NCI-H748 (cell line): Measurements from ENCODE around the gene SPACA6.
A peak's percentile ranks its signal among the peaks of the same experiment; 100 is the strongest.

Source experiments
- DNase-seq: peaks from one replicate; lab custom pipeline; 2025; ENCODE audit not compliant: unreplicated experiment; lab: John Stamatoyannopoulos, UW

Gene SPACA6

GRCh38 chr19:51703575-51704515 lies 10.7 kb downstream of the SPACA6 start:
- DNase-seq, result peak; percentile 96

DNA sequence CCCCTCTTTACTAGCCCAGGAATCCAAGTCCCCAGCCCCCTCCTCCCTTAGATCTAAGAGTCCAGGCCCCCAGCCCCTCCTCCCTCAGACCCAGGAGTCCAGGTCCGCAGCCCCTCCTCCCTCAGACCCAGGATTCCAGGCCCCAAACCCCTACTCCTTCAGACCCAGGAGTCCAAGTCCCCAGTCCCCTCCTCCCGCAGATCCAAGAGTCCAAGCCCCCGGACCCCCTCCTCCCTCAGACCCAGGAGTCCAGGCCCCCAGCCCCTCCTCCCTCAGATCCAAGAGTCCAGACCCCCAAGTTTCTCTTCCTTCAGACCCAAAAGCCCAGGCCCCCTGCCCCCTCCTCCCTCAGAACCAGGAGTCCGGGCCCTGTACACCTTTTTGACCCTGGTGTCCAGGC lies 11.5 kb downstream of the SPACA6 start:
- no peak for DNase-seq

GRCh38 chr19:51706296-51706695 lies 13.2 kb downstream of the SPACA6 start:
- no peak for DNase-seq

GRCh38 chr19:51706885-51707284 lies 13.8 kb downstream of the SPACA6 start:
- DNase-seq, result no peak

DNA sequence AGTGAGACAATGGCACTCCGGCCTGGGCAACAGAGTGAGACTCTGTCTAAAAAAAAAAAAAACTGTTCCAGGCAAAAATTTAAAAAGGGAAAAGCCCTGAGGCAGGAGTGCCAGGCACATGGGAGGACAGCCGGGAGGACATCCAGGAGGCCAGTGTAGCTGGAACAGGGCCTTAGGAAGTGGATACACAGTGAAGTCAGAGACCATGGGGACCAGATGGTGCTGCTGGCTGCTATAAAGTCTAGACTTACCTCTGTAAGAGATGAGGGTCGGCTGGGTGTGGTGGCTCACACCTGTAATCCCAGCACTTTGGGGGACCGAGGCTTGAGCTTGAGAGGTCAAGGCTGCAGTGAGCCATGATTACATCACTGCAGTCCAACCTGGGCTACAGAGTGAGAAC lies 15.7 kb downstream of the SPACA6 start:
- DNase-seq, result no peak

DNA sequence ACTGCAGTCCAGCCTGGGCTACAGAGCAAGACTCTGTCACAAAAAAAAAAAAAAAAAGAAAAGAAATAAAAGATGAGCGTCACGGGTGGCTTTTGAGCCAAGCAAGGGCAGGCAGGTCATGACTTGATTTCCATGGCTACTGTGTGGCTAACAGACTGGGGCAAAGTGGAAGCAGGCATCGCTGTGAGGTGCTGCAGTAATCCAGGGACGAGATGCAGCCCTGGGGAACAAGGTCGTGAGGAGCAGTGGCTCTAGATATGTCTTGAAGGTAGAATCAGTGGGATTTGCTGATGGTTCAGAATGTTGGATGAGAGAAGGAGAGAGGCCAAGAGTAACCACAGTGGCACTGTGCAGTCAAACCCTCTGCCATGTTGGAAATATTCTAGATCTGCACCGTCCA lies 16.4 kb downstream of the SPACA6 start:
- no peak for DNase-seq

DNA sequence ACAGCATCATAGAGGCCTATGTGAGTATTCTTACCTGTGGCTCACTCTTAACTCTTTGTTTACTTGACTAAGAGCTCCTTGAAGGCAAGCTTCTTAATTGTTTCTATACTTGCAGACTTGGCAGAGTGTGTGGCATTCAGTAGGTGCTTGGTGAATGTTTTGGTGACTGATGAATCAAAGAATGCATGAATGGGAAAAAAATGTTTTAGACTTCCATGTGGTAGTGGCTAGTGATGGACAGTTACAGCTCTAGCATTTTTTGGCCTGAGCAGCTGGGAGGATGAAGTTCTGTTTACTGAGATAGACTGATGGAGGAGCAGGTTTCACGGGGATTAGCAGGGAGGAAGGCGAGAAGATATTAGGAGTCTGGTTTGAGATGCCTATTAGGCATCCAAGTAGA lies 17.0 kb downstream of the SPACA6 start:
- no peak for DNase-seq

DNA sequence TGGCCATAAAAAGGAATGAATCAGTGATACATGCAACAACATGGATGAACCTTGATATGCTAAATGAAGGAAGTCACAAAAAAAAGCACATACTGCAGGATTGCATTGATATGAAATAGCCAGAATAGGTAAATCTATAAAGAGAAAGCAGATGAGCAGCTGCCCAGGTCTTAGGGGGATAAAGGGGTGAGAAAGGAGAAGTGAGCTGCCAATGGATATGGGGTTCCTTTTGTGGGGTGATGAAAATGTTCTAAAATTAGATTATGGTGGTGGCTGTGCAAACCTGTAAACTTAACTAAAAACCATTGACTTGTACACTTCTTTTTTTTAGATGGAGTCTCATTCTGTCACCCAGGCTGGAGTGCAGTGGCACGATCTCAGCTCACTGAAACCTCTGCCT lies 18.6 kb downstream of the SPACA6 start:
- no peak for DNase-seq

- peak; percentile 72 for DNase-seq
Observed at GRCh38 chr19:51712461-51713081, 19.4 kb downstream of the SPACA6 start.

GRCh38 chr19:51713319-51714285 lies 20.5 kb downstream of the SPACA6 start:
- no peak for DNase-seq

DNA sequence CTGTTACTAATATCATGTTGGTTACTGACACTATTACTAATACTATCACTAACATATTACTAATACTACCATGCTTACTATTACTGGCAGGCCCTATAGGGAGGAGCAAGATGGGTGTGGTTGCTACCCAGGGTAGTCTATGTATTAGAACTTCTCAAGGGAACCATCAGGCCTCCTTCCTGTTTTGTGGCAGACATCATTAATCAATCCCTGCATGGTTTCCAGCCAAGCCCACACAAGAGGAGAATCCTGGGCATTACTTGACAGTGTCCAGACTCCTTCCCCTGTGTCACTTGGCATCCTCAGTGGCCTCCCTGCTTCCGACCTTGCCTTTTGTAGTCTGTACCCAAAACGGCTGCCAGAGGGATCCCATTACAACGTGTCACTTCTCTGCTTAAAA lies 21.7 kb downstream of the SPACA6 start:
- no peak for DNase-seq

- no peak for DNase-seq
Observed at GRCh38 chr19:51715850-51716249, 22.7 kb downstream of the SPACA6 start.

DNA sequence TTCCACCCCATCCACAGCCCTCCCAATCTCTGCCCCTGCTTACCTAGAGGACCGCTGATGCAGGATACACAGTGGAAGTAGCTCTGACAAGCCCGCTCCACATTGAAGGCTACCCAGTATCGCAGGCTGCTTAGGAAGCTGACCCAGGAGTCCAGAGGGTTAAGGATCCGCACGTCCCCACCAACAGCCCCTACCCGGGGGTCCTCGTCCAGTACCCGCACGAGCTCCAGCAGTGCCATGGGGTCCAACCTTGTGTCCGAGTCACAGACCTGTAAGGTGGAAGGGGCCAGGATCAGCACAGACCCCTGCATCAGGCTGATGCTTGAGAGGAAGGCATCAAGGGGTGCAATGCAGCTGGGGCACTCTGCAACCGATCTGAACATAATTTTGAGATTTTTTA lies 23.8 kb downstream of the SPACA6 start:
- DNase-seq, result no peak

DNA sequence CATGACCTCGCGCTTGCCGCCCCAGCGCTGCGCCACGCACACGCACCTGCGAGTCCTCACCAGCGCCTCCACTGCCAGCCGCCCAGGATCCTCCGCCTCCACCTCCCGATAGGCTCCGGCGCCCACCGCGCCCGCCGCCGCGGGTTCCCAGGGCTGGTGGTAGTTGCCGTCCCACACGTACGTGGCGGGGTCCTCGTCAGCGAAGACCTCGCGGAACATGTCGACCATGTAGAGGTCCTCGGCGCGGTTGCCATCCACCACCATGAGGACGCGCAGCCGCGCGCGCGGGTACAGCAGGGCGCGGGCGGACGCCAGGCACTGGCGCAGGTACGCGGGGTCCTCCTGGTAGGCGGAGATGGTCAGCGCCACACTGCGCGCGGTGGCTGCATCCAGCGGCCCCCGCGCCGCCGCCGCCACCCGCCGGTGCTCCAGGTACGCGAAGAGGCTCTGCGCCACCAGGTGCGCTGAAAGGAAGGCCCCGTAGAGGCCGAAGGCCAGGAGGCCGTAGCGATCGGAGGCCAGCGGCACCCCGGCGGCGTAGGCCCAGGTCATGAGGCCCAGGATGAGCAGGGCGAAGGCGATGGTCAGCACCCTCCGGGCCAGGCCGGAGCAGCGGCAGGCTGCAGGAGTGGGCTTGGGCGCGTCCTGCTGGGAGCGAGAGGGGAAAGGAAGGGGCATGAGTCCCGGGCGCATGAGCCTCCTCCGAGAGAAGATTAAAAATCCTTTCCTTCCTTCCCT lies 26.3 kb downstream of the SPACA6 start:
- no peak for DNase-seq

DNA sequence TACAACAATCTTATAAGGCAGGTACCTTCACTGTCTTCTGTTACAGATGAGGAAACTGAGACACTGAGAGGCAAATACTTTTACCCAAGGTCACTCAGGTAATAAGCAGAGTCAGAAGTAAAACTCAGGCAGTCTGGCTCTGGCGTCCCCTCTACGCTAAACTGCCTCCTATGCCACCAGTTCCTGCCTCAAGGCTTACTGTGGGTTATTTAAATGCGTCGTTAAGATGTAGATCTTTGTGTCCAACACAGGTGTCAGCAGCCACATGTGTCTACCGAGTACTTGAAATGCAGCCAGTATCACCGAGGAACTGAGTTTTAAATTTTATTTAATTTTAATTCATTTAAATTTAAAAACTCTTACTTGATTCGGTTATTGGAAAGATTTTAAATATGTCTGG lies 28.8 kb downstream of the SPACA6 start:
- DNase-seq, result no peak

GRCh38 chr19:51722492-51722891 lies 29.4 kb downstream of the SPACA6 start:
- DNase-seq, result no peak

GRCh38 chr19:51724543-51724942 lies 31.4 kb downstream of the SPACA6 start:
- peak; percentile 11 for DNase-seq

DNA sequence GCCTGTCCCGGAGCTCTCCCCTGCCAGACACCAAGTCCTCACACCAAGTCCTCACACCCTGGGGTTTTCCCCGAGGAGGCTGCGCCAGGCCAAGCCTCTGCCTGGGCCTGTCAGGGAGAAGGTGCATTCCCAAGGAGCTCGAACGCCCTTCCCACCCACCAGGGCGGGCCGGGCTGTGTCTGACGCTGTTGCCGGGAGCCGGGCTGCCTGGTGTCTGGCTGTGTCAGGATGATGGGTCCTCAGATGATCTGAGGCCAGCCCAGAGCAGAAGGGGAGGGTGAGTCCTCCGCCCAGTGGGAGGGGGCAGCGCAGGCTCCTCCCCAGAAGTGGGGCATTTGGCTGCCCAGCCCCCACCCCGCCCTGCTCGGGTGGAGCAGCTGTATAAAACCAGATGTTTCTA lies 32.9 kb downstream of the SPACA6 start:
- DNase-seq, result no peak

- no peak for DNase-seq
Observed at GRCh38 chr19:51727349-51727880, 34.3 kb downstream of the SPACA6 start.

- DNase-seq, result no peak
Observed at GRCh38 chr19:51729781-51730180, 36.7 kb downstream of the SPACA6 start.
